GM21367 (cell line): ENCODE measurements around the gene HOXA5.

Source experiments
- ATAC-seq: cut with Tn5 transposase; IDR thresholded peaks from one replicate; pipeline ENCODE4 v1.9.1; 2021; ENCODE audit not compliant: unreplicated experiment

Gene HOXA5

DNA sequence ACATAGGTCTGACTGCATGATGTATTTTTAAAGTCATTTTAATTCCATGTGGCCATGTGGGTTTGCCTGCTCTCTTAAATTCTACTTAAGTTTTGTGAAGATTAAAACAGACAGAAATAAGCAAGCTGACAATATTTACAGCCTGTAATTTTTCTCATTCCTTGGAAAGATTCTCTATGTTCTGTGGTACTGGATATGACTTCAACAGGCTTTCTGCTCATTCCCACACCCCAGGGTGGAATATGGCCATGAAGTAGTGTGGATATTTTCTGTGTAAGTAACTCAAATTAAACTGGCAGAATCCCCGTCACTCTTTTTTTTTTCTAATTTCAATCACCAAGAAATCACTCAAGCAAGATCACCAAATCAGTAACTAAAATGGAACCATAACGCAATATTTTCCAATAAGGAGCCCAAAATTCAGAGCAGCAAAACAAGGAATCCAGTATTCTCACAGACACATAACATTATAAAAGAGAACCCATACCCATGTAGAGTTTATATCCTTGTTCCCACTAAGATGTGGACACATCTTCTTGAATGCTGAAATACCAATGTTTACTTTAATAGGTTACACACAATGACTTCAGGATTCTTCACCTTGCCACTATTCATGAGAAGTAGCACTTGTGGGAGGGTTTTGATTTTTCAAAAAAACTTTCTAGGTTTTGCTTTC lies 5.7 kb downstream of the HOXA5 start:
- ATAC-seq, result no peak

DNA sequence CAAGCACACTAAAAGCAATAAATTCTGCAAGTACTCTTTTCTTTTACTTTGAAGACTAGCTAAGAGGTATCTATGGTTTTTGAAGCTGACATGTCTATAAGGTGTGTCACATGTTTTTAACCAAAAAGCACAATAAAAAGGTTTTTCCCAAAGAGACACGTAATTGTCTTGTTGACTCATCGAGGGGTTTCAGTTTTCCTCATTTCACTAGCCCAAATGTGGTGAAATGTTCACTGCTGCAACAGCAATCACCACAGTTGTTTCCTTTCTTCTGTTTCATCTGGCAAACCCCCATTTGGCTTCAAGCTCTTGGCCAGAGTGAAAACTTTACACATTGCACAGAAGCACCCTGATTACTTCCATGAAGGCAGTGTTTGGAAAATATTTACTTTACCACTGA lies 9.1 kb downstream of the HOXA5 start:
- ATAC-seq, result peak; percentile 51

DNA sequence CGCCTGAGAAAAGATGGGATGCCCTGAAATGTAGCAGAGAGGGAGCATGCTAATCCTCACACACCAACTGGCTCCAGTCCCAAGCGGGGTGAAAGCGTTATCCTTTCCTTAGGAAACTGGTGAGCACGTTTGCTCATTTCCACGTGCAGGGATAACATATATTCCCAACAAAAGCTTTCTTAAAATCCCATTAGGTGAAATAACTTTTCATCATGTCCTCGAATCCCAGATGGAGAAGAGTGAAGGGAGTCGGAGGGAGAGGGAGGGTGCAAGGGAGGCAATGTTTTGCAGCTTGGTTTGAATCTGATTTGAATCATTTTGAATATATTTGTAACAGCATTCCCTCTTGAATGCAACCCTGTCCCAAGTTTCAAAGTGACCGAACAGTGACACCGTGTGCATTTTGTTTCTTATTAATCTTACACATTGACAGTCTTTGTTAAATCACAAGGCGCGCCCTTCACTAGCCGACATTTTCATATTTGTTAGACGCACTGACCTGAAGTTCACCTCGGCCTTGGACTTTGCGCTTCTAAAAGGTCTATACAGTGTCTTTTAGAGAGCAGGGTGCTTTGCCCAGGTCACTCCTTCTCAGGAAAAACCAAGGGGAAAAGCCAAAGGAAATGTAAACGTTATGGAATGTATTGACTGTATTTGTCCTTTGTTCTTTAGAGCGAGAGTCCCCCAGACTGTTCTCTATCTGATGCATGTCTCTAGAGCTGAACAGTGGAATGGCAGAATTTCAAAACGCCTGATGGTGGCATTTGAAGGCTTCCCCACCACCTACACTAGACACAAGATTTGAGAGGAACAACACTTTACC lies 9.9 kb downstream of the HOXA5 start:
- no peak for ATAC-seq

DNA sequence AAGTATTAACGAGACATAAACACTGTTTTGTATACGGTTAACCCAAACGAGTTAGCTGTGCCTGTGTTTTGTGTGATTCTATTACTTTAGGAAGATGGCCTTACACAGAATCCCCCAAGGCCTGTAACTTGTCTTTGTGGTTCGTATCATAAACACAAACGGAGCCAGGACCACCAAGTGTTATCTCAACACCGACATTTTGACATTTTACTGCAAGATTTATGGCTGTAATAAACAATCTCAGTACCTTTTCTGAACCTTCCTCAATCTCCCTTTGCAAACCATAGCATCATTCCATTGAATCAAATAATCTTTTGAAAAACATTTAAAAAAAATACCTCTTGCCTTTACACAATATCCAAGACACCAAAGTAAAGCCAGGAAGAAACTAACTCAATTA lies 10.5 kb downstream of the HOXA5 start:
- no peak for ATAC-seq

DNA sequence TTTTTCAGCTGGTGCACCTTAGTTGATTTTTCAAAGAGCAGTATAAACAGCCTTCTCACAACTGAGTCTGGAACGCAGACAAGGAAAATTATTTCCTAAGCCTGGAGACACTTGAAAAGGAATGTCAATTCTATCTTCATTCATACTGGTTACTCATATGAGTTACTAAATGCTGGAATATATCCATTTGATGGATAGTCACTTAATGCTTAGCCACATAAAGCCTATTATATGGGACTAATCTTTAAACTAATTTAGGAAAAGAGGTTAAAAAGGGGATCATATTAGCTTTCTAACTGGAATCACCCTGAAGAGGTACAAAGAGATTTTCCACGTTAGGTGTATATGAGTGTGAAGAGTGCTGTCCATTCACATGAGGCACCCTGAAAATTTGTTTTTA lies 11.3 kb downstream of the HOXA5 start:
- ATAC-seq, result no peak

DNA sequence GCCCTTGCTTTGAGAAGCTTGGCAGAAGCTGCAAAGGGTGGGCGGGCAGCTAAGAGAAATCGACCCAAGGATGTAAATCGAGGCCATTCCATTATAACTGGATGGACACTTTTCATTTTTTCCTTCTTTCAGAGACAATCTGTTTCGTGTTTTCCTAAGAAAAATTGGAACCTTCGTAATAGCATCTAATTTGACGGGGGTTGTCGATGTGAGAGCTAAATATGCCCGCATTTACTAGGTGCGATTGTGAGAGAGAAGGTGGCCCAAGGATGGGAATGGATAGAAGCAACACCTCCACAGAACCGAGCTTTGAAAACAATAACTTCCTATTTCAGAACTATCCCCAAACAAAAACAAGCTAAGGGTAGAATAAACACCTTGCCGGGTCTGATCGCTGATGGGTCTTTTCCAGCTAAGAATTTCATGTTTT lies 12.1 kb downstream of the HOXA5 start:
- ATAC-seq, result no peak

DNA sequence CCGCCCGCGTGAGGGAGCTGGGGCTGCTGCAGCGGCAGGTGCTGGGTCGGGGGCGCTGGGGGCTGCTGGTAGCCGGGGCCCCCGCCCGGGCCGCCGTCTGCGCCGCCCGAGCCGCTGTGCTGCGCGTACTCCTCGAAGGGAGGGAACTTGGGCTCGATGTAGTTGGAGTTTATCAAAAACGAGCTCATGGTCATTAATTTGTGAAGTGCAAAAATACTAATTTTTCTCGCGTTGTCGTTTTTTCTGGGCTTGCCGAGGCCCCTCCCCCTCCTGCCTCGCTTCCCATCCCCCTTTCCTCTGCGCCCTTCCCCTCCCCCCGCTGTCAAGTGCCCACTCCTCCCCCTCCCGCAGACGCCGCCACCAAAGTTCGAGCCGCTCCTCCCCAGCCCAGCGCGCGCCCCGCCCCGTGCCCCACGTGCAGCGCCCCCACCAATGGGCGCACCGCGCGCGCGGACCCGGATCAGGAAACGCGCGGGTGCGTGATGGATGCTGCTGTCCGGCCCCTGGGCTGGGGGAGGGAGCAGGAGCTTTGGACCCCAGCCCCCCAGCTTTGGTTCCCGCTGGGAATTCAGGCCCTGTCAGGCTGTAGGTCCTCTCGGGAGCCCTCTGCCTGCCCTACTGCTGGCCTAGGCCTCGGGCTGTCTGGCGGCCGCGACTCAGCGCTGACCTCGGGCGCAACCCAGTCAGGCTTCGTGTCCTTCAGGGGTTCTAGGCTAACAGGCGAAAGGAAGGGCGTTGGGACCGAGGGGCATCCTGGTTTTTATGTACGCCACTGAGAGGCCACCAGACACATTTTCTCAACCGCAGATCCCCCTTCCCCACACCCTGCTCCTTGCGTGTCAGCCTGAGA lies 12.7 kb downstream of the HOXA5 start, which contains the start of gene HOXA4:
HOXA4 (minus strand) TSS at position 218 of the 850 bp plus-strand sequence; CDS start at position 194, 24 bp downstream.
- ATAC-seq, result no peak

DNA sequence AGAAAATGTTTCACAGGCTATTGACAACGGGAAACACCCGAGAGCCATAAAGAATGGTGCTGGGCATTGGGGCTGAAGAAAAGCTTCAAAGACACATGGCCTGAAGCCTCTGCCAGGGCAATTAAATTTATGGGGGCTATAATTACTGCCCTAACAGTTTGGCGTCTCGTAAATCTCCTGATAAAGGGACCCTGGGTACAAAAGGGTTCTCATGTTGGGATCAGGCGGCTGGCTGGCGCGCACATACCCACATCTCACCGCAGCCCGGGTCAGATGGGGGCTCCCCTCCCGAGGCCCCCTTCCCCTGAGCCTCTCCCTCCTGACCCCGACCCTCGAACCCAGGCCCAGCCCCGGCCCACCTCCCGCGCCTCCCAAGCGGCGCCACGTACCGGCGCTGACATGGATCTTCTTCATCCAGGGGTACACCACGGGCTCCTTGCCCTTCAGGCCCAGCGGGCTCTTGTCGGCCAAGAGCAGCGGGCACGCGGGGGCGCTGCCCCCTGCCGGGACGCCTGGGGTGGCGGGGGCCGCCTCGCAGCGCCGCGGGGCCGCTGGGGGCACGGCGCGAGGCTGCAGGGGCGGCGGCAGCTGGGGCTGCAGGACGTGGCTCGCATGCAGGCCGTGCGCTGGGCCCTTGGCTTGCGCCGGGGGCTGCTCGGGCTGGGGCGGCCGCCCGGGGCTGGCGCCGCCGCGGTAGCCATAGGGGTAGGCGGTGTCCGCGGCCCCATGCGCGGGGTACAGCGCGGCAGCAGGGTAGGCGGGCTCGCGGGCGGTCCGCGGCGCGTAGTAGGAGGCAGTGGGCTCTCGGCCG lies 13.5 kb downstream of the HOXA5 start:
- ATAC-seq, result no peak

DNA sequence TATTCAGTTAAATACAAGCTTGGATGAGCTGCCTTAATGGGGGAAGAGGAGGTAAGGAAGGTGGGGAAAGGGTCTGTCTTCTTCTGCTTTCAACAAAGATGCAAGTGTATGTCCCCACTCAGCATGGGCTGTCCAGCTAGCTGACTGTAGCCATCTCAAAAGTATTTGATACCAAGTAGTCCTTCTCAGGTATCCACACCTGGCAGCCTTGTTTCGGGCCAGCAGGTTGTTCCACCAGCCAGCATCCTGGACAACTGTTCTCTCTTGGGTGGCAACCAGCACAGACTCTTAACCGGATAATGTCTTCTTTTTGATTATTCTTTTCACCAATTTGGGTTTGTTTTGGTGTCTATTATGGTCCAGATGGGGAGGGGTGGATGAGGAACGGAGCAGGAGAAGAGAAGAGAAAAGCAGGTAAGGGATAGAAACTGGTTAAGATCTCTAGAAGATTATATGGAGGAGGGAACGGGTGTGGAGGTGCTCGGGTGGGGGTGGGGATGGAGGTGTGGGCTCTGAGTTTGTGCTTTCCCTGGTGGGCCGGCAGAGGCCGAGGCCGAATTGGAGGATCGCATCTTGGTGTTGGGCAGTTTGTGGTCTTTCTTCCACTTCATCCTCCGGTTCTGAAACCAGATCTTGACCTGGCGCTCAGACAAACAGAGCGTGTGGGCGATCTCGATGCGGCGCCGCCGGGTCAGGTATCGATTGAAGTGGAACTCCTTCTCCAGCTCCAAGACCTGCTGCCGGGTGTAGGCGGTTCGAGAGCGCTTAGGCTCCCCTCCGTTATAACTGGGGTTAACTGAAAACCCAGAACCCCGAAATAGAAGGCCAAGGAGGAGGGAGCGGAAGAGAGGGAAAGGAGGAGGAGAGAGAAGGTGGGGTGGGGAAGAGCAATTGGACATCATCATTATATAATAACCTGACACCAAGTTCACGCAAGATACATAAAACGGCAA lies 14.4 kb downstream of the HOXA5 start:
- ATAC-seq, result no peak

DNA sequence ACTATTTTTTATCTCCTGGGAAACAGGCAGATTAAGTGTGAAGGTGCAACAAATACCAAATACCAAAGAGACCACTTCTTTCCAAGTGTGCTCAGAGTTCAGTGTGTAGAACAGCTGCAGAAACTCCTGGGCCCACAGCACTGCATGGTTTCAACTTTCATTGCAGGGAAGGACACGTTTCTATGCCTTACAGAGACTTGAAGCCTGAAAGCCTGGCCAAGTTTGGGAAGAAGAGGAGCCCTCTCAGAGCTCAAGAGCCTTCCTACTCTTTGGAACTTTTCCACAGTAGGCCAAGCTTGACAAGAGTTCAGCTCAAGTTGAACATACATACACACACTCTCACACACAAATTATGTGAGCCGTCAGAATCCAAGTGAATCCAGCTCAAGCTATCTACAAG lies 15.4 kb downstream of the HOXA5 start:
- ATAC-seq, result no peak

DNA sequence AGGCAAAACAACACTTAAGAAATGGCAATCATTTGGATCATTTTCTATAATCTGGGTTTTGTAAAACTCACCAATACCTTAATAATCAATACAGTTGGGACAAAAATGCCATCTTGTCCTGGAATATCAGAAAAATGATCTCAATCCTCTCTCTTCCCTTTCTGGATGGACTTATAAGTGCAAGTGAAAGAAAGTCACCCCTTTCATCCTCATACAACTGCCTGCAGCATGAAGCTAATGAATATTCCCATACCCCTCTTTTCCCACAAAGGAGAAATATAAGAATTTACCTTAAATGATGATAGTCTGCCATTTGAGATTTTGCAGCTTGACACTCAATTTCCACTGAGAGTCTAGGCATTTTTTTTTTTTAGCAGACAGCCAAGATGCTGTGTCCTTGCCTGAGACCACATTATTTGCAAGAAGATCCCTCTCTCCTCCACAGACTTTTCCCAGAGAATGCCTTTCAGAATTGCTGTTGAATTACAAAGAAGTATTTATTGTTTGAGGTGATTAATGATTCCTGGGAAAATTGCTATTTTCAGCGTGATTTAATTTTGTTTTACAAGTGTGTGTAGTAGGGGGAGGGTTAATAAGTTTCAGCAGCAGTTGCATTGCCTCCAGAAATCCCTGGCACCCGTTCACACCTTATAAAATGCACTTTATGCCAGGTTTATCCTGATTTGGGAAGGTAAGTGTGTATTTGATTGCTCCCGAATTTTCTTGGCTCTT lies 16.7 kb downstream of the HOXA5 start:
- no peak for ATAC-seq

DNA sequence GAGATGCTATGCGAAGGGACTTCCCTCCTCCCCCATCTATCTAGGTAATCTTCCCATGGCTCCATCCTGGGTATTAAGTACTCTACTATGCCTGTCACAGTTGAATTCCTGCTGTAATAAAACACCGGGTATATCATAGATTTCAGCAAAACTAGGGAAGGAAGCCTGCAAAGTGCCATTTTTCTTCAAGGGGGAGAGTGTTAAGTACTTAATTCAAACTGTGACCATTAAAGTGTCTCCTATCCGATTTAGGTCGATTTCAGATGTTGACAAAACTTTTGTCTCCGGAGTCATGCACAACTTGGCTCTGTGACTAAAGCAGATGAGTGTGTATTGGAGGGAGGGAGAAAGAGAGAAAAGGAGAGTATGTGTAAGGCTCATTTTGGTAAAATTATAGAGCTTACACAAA lies 17.5 kb downstream of the HOXA5 start:
- ATAC-seq, result no peak

DNA sequence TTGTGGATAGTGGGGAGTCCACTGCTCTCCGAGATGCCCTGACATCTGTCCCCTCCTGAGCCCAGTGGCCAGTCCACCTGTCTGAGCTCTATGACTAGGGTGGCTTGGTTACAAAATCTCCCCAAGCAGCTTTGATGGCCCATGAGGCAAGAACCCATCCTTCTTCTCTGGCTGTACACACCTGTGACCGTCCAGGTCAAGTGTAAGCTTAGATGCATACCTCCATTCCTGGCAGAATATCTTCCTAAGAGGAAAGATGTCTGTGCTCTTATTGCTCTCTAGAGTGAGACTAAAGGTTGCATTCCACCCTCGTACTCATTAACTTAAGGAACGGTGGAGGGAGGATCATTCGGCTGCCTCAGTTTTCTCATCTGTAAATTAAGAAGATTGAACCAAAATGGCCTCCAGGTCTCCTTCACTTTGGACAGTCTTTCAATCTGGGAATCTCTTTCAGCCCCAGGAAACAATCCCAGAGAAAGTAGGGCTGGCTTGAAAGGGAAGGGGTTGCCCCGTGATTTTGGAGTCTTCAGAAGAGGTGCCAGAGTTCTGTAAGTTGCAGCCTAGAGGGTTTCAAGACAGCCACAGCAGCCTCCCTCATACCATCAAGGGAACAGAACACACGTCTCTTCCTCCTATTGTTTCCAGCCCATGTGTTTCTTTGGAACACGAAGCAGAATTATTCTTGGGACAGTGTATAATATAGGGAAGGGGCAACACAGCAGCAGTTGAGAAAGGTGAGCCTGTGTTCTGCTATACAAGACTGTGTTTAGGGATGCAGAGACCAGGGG lies 18.4 kb downstream of the HOXA5 start:
- ATAC-seq, result no peak

DNA sequence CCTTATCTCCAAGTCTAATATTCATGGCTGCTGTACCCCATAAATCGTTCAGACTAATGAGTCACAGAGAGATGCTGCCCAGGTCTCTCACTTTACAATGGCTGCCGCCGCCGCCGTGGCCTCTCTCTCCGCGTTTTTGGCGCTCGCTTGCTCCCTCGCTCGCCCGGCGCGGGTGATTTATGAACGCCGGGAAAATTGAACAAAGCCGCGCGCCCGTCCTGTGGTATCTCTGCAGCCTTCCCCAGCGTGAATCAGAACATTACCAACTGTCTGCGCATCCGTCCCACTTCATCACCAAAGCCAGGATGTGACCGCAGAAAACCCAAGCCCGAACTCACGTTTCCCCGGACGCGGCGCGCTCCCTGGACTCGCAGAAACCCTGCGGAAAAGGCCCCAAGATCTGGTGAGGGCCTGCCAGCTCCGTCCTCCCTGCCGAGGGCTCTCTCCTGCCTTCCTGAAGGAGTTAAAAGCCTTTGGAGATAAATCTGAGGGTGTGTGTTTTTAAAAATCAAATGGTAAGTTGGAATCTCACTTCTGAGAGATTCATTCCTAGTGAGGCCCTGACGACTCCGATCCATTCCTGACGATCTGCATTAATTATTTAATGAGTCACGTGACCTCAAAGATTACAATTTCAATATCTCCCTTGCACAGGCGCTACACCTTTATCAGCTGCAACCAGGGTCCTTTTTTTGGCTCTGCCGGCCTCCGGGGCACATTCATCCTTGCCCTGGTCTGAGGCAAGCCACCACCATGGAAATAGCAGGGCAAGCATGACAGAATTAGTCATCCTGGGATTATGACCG lies 19.2 kb downstream of the HOXA5 start:
- no peak for ATAC-seq

DNA sequence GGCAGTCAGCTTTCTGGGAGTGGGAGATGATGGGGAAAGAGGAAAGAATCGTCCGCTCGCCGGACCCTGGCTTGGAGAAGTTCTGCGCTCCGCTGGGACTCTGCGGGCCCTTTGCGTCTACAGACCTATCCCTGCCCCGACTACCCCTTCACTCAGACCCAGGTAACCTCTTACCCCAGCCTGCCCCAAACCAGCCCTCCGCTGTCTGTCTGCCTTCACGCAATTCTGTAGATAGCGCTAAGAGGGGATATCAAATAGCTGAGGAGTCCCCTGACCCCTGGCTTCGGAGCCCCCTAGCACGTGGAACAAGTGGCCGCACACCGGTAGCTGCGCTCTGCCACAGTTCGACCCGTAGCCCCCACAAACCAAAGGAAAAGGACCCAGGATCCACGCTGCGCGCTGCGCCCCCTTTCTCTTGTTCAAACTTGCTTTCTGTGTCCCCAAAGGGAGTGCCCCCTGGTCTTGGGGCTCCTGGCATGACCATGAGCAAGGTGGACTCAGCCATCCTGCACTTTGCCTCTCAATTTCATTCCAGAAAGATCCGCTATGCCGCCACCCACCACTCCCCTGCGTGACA lies 19.9 kb downstream of the HOXA5 start:
- no peak for ATAC-seq

DNA sequence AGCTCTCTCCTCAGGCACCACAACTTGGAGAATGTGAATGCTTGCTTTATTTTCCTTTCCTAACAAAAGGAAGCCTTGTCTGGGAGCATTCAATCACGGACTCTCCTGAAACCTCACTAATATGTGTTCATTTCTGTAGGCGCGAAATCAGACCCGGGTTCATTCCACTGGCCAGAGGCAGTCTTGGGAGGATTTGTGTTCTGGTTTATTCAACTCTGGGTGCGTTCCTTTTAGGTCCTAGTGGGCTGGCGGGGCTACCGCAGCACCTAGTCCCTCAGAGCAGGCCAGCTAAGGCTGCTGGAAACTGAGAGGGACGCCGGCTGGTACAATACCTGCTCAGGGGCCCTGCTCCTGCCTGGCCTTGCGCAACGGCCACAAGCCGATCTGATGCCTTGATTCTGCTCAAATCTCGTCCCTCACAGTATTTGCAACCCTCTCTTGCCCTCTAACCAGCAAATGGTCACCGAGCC lies 20.4 kb downstream of the HOXA5 start:
- ATAC-seq, result no peak
